Immature natural killer cell (primary cell): Measurements from ENCODE around the gene MME. TPM values are rescaled to one million over a fixed set of nuclear protein-coding genes. Genes with fewer than 3 reads are reported as not detected.
A peak's percentile ranks its signal among the peaks of the same experiment; 100 is the strongest.
"Not testable (repeated sequence)": the region's sequence is repeated elsewhere in the genome, so short reads cannot be mapped to it uniquely, and the experiment has no call there.

ENCODE experiments used
- DNase-seq, 3 donors: peaks; one replicate each; pipeline ENCODE4 v3.0.0; 2022; ENCODE audit warnings: mixed read lengths in 1 of 3
- H3K27ac Mint-ChIP-seq, 6 donors: one replicate each; pipeline ENCODE4 v1.8.0; 2020; ENCODE audit warnings: mixed read lengths in 6 of 6, mild to moderate bottlenecking in 5 of 6, inconsistent platforms in 4 of 6, moderate library complexity in 3 of 6
- H3K27me3 Mint-ChIP-seq, 3 donors: one replicate each; pipeline ENCODE4 v1.8.0; 2020 to 2021; ENCODE audit warnings: low read depth in 3 of 3, mild to moderate bottlenecking in 3 of 3, mixed read lengths in 3 of 3, moderate library complexity in 3 of 3, inconsistent platforms in 1 of 3
- H3K36me3 Mint-ChIP-seq, 3 donors: one replicate each; pipeline ENCODE4 v1.8.0; 2020; ENCODE audit warnings: mixed read lengths in 3 of 3, inconsistent platforms in 2 of 3, mild to moderate bottlenecking in 2 of 3
- H3K4me1 Mint-ChIP-seq, 2 donors: one replicate each; pipeline ENCODE4 v1.8.0; 2020; ENCODE audit warnings: inconsistent platforms in 2 of 2, mild to moderate bottlenecking in 2 of 2, mixed read lengths in 2 of 2, moderate library complexity in 1 of 2
- H3K4me3 Mint-ChIP-seq, 5 donors: one replicate each; pipeline ENCODE4 v1.8.0; 2020; ENCODE audit warnings: mild to moderate bottlenecking in 5 of 5, mixed read lengths in 5 of 5, inconsistent platforms in 3 of 5, moderate library complexity in 3 of 5
- H3K9me3 Mint-ChIP-seq, 6 donors: one replicate each; pipeline ENCODE4 v1.8.0; 2020; ENCODE audit warnings: mild to moderate bottlenecking in 6 of 6, mixed read lengths in 6 of 6, inconsistent platforms in 4 of 6, moderate library complexity in 3 of 6
- polyA plus RNA-seq, 3 donors: library from polyadenylated mRNA; unstranded; fragments of 300-500 nt; fragmentation: Illumina TruSeq; gene quantifications; one replicate each; pipeline ENCODE4 v1.2.3, GENCODE V29; 2021

Gene MME
- polyA plus RNA-seq, 3 donors from 2014 or later = not detected

DNA sequence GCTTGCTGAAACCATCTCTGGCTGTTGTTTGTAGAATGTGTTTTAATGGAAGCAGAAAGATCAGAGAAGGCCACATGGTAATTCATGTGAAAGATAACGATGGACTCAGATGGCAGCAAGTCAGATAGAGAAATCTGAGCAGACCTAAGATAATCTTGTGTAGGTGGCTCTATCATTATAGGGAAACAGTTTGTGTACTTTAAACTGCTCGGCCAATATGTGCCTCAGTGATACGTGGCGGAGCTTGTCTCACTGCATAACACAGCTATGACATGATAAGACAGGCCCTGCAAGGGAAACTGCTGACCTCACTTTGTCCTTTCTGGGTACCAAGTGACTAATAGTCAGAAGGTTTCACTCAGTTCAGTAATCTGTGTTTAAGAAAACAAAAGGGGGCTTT is 51.0 kb downstream of the MME start:
- Mint-ChIP-seq H3K4me1 (no peaks in the 10 kb centered on the region), H3K27me3 (peaks cover 0 to 4% (median 4%) of the 10 kb centered on the region in 3 donors), H3K9me3 (peaks cover 6 to 14% (median 10%) of the 10 kb centered on the region in 6 donors), H3K36me3 (no peaks in the 10 kb centered on the region), H3K4me3 (no peak overlapping the region), H3K27ac (no peak overlapping the region)
- DNase-seq = no peak

DNA sequence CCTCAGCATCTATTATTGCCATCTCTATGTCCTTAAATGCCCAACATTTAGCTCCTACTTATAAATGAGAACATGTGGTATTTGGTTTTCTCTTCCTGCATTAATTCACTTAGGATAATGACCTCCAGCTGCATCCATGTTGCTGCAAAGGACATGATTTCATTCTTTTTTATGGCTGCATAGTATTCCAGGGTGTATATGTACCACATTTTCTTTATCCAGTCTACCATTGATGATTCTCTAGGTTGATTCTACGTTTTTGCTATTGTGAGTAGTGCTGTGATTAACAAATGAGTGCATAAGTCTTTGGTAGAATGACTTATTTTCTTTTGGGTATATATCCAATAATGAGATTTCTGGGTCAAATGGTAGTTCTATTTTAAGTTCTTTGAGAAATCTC is 54.2 kb downstream of the MME start:
- H3K27ac Mint-ChIP-seq, H3K4me1 Mint-ChIP-seq, H3K4me3 Mint-ChIP-seq, H3K36me3 Mint-ChIP-seq, H3K27me3 Mint-ChIP-seq, DNase-seq: not testable (repeated sequence)
- peaks cover 1 to 14% (median 8%) of the 10 kb centered on the region in 6 donors for H3K9me3 Mint-ChIP-seq

DNA sequence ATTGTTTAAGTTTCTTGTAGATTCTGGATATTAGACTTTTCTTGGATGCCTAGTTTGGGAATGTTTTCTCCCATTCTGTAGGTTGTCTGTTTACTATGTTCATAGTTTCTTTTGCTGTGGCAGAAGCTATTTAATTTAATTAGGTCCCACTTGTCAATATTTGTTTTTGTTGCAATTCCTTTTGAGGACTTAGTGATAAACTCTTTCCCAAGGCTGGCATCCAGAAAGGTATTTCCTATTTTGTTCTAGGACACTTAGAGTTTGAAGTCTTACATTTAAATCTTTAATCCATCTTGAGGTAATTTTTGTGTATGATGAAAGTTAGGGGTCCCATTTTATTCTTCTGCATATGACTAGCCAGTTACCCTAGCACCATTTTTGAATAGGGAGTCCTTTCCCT is 54.9 kb downstream of the MME start:
- no peak overlapping the region for H3K4me3 Mint-ChIP-seq
- DNase-seq = no peak
- H3K9me3 Mint-ChIP-seq = peaks cover 1 to 14% (median 8%) of the 10 kb centered on the region in 6 donors
- H3K36me3 Mint-ChIP-seq = no peaks in the 10 kb centered on the region
- no peaks in the 10 kb centered on the region for H3K4me1 Mint-ChIP-seq
- H3K27ac Mint-ChIP-seq = no peak overlapping the region
- peaks cover 0 to 4% (median 4%) of the 10 kb centered on the region in 3 donors for H3K27me3 Mint-ChIP-seq

DNA sequence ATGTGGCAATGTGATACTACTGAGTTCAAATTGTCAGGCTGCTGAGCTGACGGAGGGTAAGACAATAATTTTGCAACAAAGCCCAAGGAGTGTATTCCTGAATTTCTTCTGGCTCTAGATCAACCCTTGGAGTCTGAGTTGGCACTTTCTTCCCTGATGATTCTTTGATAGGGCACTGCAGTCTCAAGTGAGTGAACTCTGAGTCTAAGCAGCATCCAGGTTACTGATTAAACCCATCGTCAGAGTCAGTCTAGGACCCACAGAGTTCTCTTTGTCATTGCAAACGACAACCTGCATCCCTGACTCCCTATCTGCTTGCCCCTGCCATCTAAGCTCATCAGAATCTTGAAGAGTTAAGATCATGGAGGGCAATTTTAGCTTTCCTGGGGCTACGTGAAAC is 58.6 kb downstream of the MME start:
- Mint-ChIP-seq H3K4me1 (no peaks in the 10 kb centered on the region), H3K4me3 (no peak overlapping the region), H3K36me3 (no peaks in the 10 kb centered on the region), H3K27ac (no peak overlapping the region), H3K9me3 (peaks cover 0 to 14% (median 7%) of the 10 kb centered on the region in 6 donors), H3K27me3 (peaks cover 0 to 4% (median 2%) of the 10 kb centered on the region in 3 donors)
- no peak for DNase-seq

DNA sequence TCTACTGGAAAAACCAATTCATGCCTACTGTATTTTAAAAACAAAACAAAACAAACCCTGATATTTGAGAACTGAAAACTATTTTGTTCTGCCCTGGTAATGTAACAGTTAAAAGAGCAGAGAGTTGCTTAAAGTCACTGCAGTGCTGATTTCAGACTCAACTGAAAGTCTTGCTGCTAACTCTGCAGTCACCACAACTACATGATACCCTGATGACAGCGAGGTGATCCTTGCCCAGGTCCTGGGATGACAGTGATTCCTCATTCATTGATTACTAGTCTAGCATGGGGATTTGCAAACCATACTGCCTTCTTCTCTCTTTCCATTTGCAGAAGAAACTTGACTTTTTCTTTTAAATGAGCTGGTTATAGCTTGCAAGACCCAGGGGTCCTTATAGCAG is 67.5 kb downstream of the MME start:
- H3K4me1 Mint-ChIP-seq = no peaks in the 10 kb centered on the region
- H3K36me3 Mint-ChIP-seq = no peaks in the 10 kb centered on the region
- no peak for DNase-seq
- H3K9me3 Mint-ChIP-seq = peaks cover 0 to 4% (median 0%) of the 10 kb centered on the region in 6 donors
- H3K27ac Mint-ChIP-seq = no peak overlapping the region
- H3K27me3 Mint-ChIP-seq = peaks cover 0 to 2% (median 0%) of the 10 kb centered on the region in 3 donors
- no peak overlapping the region for H3K4me3 Mint-ChIP-seq

DNA sequence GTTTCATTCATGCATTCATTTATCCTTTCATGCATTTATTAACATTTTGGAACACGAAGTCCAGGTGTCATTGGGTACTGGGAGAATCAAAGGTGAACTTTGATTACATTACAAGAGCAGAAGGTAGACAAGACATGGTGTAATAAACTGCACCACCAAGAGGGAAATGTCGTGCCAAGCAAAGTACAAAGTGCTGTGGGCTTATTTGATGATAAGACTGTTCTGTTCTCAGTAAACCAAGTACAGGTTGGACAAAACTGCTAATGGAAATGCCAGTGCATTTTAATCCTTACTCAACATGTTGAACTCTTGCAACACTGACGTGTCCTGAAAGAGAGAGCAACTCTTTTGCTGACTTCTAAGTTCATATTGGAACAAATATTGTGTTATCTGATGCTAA is 69.4 kb downstream of the MME start:
- Mint-ChIP-seq H3K27me3 (peaks cover 0 to 2% (median 0%) of the 10 kb centered on the region in 3 donors), H3K36me3 (no peaks in the 10 kb centered on the region), H3K4me1 (peaks cover 9 to 16% of the 10 kb centered on the region in 2 donors), H3K4me3 (no peak overlapping the region), H3K27ac (no peak overlapping the region), H3K9me3 (peaks cover 0 to 7% (median 0%) of the 10 kb centered on the region in 6 donors)
- DNase-seq = no peak

DNA sequence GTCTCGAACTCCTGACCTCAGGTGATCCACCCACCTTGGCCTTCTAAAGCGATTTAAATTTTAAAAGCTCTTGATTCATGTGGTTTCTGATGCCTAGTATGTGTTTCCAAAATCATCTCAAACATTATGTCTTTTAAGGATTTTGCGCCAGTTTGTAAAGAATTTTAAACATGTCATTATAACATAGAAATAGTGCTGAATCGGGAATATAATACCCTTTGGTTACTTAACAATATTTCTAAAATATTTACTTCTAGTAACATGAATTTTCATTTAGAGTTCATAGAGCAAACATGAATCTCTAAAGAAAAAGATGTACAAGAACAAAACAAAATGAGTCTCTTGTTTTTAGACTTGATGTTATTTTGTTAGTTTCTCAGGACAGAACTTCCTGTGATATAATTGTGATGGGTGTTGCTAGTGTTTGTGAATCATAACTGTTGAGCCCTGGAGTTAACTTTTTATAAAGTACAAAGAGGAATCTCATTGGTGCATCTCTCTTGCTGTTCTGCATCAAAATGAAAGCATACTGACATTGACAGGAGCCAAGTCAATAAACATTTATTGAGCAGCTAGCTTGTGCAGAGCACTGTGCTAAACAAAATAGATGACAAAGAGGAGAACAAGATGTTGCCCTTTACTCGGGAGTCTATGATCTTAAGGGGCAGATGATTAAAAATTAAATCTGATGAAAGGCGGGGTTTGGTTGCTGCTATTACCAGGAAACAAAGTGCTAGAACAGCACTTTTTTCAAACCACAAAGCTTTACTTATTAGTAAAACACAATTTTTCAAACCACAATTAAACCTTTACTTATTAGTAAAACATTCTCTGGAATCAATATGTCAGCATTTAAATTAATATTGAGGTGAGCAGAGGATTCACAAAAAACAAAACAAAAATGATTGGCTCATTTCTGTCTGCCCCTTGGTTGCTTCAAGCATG is 73.4 kb downstream of the MME start:
- H3K4me3 Mint-ChIP-seq = peak overlapping the region; percentile 19 to 79 (median 49)
- peak in 2 of 3 donors; percentile 12 to 24 for DNase-seq
- H3K27me3 Mint-ChIP-seq = peaks cover 0 to 3% (median 0%) of the 10 kb centered on the region in 3 donors
- H3K27ac Mint-ChIP-seq = peak overlapping the region in 5 of 6 donors; percentile 4 to 91 (median 73)
- H3K9me3 Mint-ChIP-seq = peaks cover 0 to 7% (median under 1%) of the 10 kb centered on the region in 6 donors
- H3K4me1 Mint-ChIP-seq = peaks cover 9 to 19% of the 10 kb centered on the region in 2 donors
- no peaks in the 10 kb centered on the region for H3K36me3 Mint-ChIP-seq

DNA sequence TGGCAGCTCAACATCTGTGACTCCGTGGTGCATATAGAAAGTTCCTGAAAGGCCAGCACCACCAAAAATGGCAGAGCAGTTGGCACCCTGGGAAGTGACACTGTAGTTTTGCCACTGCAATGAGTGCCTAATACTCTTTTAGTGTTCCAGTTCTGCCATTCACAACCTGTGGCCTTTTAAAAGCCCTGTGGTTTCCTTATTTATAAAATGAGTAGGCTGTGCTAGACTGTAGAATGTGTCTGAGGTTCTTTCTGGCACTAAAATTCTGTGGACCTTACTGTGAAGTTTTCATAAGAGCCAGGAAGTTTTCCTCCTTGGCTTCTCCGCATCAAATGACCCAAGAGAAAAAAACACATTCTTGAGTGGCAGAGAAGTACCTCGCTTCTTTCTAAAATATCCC is 74.1 kb downstream of the MME start:
- Mint-ChIP-seq H3K27ac (peak overlapping the region in 3 of 6 donors; percentile 10 to 60 (median 29)), H3K4me1 (peaks cover 9 to 19% of the 10 kb centered on the region in 2 donors)
- no peak for DNase-seq

DNA sequence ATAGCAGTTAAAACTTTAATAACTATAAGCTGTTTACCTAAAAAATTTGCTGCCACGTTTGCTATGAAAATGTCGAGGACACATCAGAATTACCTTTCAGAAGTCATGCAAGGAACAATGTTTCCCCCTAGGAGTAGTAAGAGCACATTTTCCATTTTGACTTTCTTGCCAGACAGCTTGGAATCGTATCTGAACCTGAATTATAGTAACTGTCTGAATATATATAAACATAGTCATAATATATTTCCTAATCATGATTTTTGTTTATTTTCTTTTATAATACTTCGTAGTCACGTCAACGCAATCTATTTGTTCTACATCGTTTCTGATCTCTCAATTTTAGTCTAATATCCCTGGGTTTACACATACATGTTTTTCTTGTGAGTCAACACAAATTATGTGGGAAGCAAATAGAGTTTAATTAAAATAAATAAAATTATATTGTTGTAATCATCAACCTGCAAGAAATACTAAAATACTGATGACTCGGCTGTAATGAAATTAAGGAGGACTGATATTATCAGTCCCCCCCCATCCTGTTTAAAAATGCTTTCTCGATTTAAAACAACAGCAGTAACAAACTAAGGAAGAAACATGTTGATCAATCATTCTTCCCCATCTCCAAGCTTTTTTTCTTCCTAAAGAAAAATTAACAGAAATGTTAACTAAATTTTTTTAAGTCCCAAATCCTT is 78.4 kb downstream of the MME start:
- Mint-ChIP-seq H3K4me1 (peaks cover 5 to 13% of the 10 kb centered on the region in 2 donors), H3K27ac (no peak overlapping the region), H3K9me3 (peaks cover 0 to 2% (median 0%) of the 10 kb centered on the region in 6 donors), H3K27me3 (peaks cover 0 to 2% (median 0%) of the 10 kb centered on the region in 3 donors), H3K36me3 (no peaks in the 10 kb centered on the region), H3K4me3 (no peak overlapping the region)
- no peak for DNase-seq

More for the DNA sequence above, 74.1 kb downstream of the MME start:
- H3K36me3 Mint-ChIP-seq = no peaks in the 10 kb centered on the region
- peaks cover 0 to 3% (median 0%) of the 10 kb centered on the region in 3 donors for H3K27me3 Mint-ChIP-seq
- peaks cover 0 to 7% (median under 1%) of the 10 kb centered on the region in 6 donors for H3K9me3 Mint-ChIP-seq
- H3K4me3 Mint-ChIP-seq = peak overlapping the region in 2 of 5 donors; percentile 4 to 33

DNA sequence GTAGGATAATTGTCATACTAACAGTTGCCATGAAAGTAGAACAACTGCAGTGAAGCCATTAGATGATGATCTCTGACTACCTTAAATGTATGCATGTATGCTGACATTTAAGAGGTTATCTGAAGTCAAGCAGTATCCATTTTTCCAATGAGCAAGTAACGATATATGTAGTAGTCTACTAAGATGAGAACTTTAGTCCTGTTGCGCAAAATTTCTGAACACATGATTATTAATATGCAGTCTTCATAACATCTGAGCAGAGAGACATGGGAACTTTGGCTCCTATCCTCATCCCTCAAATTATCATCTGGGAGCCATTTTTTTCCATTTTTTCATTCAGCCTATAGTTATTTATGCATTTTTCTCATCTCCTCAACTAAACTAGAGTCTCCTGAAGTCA is 79.2 kb downstream of the MME start:
- no peak for DNase-seq
- no peaks in the 10 kb centered on the region for H3K36me3 Mint-ChIP-seq
- H3K4me3 Mint-ChIP-seq = no peak overlapping the region
- peaks cover 0 to 2% (median 0%) of the 10 kb centered on the region in 6 donors for H3K9me3 Mint-ChIP-seq
- H3K27me3 Mint-ChIP-seq = peaks cover 0 to 2% (median 0%) of the 10 kb centered on the region in 3 donors
- H3K27ac Mint-ChIP-seq = no peak overlapping the region
- peaks cover 0 to 5% of the 10 kb centered on the region in 2 donors for H3K4me1 Mint-ChIP-seq

DNA sequence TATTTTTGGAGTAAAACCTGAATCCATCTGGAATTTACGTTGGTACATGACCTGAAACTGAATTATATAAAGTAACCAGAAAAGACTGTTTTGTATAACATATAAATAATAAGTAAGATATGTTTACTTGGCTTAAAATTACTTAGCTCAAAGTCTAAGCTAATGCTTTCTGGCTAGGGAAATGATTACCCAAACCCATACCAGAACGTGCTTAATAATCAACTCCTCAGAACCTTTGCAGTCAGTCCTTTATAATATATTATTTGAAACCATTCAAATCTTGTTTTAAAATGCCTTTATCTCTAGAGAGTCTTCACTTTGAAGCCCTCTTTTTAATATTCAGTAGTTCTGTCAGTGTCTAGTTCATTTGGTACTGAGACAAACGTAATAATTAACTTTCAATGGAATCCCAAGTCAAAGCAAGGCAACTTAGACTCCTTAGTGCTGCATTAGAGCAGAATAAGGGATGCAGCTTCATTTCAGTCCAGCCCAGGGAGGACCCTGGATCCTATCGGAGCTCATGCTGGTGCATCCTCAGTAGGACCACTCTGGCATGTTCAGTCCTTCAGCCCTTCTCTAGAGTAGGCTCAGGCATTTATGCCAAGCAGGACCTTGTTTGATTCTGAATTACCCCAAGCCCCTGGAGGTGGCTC is 81.6 kb downstream of the MME start:
- no peaks in the 10 kb centered on the region for H3K4me1 Mint-ChIP-seq
- no peaks in the 10 kb centered on the region for H3K27me3 Mint-ChIP-seq
- H3K27ac Mint-ChIP-seq = no peak overlapping the region

DNA sequence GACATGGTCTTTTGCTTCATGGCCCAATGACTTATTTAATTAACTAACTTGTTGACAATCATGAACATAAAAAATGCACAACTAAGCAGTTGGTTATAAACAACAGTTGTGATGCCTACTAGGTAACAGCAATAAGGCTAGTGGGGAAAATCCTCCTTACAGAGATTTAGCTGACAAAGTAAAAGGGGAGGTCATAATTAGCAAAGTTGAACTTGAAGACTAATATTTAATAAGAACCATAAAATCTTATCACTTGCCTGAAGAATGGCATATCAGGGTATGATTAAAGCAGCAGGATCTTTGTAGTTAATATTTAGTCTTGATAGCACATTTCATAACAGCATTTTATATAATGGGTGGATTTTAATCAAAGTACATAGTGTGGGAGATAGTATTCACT is 84.2 kb downstream of the MME start:
- no peaks in the 10 kb centered on the region for H3K4me1 Mint-ChIP-seq

More for the DNA sequence above, 81.6 kb downstream of the MME start:
- Mint-ChIP-seq H3K36me3 (no peaks in the 10 kb centered on the region), H3K4me3 (no peak overlapping the region), H3K9me3 (peaks cover 0 to 2% (median 0%) of the 10 kb centered on the region in 6 donors)
- no peak for DNase-seq

DNA sequence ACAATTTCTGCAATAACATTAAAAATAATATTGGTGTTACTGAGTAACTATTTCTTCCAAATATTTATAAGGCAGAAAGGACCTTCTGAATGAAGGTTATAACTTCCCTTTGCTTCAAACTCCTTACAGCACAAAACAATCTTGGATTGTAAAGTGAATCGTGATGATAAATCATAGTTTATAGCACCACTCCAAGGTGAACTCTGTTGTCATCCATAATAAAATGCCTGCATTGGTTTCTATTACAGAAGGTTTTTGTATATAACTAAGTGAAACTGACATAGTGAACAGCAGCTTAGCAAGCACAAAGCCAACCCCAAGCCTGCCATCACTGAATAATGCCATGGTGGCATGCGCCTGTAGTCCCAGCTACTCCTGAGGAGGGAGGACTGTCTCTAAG is 86.3 kb downstream of the MME start:
- H3K36me3 Mint-ChIP-seq = peaks cover 0 to 5% (median 0%) of the 10 kb centered on the region in 3 donors
- H3K4me3 Mint-ChIP-seq = no peak overlapping the region
- DNase-seq = no peak
- peaks cover 0 to 4% (median 4%) of the 10 kb centered on the region in 3 donors for H3K27me3 Mint-ChIP-seq
- peaks cover 0 to 5% (median 2%) of the 10 kb centered on the region in 6 donors for H3K9me3 Mint-ChIP-seq
- H3K27ac Mint-ChIP-seq = no peak overlapping the region
- H3K4me1 Mint-ChIP-seq = no peaks in the 10 kb centered on the region

More for the DNA sequence above, 84.2 kb downstream of the MME start:
- Mint-ChIP-seq H3K4me3 (no peak overlapping the region), H3K27me3 (peaks cover 0 to 4% (median 2%) of the 10 kb centered on the region in 3 donors), H3K36me3 (peaks cover 0 to under 1% (median 0%) of the 10 kb centered on the region in 3 donors), H3K9me3 (peaks cover 0 to 3% (median under 1%) of the 10 kb centered on the region in 6 donors), H3K27ac (no peak overlapping the region)
- no peak for DNase-seq
